ENCODE data around the gene TNFRSF19. TPM values are rescaled to one million over a fixed set of nuclear protein-coding genes. Genes with fewer than 3 reads are reported as not detected.

Gene TNFRSF19
- total and polyA plus RNA-seq, 2 of the 8 experiments (the other 6 are each of a cell fraction or from before 2014, with no cell fraction given), result 0.50 to 0.95 TPM

GRCh38 chr13:23561261-23561660, 9.0 kb upstream of the TNFRSF19 start:
- H2BK5ac ChIP-seq (ENCODE audit: low read depth, low read length), result no peak overlapping the region
- 86% methylated on average over 3 of the region's 3 CpGs; no CpG with 5 or more reads in 1 of the 2 experiments for WGBS, 2 experiments (ENCODE audit: extremely low coverage in 1 of 2, insufficient coverage in 1 of 2, insufficient read length in 1 of 2, insufficient replicate concordance in 2 of 2, low coverage in 1 of 2, low lambda C conversion rate in 2 of 2, missing lambda C conversion rate in 1 of 2)
- TF ChIP-seq, protein P1, sequence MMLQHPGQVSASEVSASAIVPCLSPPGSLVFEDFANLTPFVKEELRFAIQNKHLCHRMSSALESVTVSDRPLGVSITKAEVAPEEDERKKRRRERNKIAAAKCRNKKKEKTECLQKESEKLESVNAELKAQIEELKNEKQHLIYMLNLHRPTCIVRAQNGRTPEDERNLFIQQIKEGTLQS (IDR thresholded peaks at IDR 0.05; ENCODE audit: insufficient read depth, low read depth, low read length), result no peak
- TF ChIP-seq CREB1 (IDR thresholded peaks at IDR 0.05), result no peak
- no peak overlapping the region for H2BK12ac ChIP-seq (ENCODE audit: low read depth, low read length)
- DNase-seq (ENCODE audit: low read depth in 1 of 2, low spot score in 2 of 2) (no peak), FAIRE-seq (no peak)
- no peak overlapping the region for H2AK5ac ChIP-seq (ENCODE audit: low read depth, low read length)
- H3K79me2 ChIP-seq (ENCODE audit: control insufficient read depth in 1 of 2, insufficient read depth in 2 of 2, low read length in 2 of 2), result no peaks in the 10 kb centered on the region; a peak in 1 of 4 replicates
- ChIA-PET POLR2A (ENCODE audit: partially characterized antibody) (no interaction called here), CTCF (ENCODE audit: partially characterized antibody) (interaction anchor here (1.0 to 1.3 kb wide), 2 partner anchors 10 to 94 kb away, joined by 3 to 5 read pairs; no protein-coding TSS in a partner anchor)
- no peak overlapping the region for H3K4me2 ChIP-seq (ENCODE audit: insufficient read depth in 1 of 2, low read depth in 2 of 2, low read length in 2 of 2)
- H3K4me3 ChIP-seq (ENCODE audit: extremely low read depth in 1 of 4, insufficient read depth in 2 of 4, low read depth in 3 of 4, low read length in 4 of 4), result no peak overlapping the region
- peaks cover 18% of the 10 kb centered on the region for H3K23me2 ChIP-seq (ENCODE audit: low read depth, low read length)
- no peak overlapping the region for H3K9ac ChIP-seq (replicated peaks in 1 of 4; ENCODE audit: extremely low read depth in 1 of 4, low read depth in 3 of 4, low read length in 3 of 4)
- no peak overlapping the region for H4K91ac ChIP-seq (replicated peaks; ENCODE audit: insufficient read length, low read length)
- H3K9me3 ChIP-seq (ENCODE audit: insufficient read depth in 2 of 2, low read depth in 1 of 2, low read length in 1 of 2), result no peaks in the 10 kb centered on the region
- no peak overlapping the region for H3K23ac ChIP-seq (ENCODE audit: insufficient read length)
- no peak overlapping the region for H2AFZ ChIP-seq (ENCODE audit: low read length)
- H3K27me3 ChIP-seq (replicated peaks in 1 of 4; ENCODE audit: control insufficient read depth in 3 of 4, extremely low read depth in 1 of 4, insufficient read depth in 3 of 4, low read length in 3 of 4), result peaks cover 0 to 1% (median 0%) of the 10 kb centered on the region in 4 experiments; a peak in 1 of 7 replicates
- H2BK20ac ChIP-seq (ENCODE audit: low read length), result no peak overlapping the region
- H2BK120ac ChIP-seq (replicated peaks; ENCODE audit: low read depth, low read length), result no peak overlapping the region
- no peak overlapping the region for H3K4ac ChIP-seq (replicated peaks; ENCODE audit: insufficient read length, low read depth, low read length)
- H4K5ac ChIP-seq (ENCODE audit: insufficient read length, low read depth, low read length), result no peak overlapping the region
- H3K14ac ChIP-seq (ENCODE audit: insufficient read length), result no peak overlapping the region
- H3K27ac ChIP-seq (ENCODE audit: low read depth, low read length), result no peak overlapping the region
- H3K36me3 ChIP-seq (ENCODE audit: control insufficient read depth in 2 of 4, insufficient read depth in 4 of 4, low read length in 3 of 4), result no peaks in the 10 kb centered on the region; a peak in 1 of 8 replicates
- H3K56ac ChIP-seq (replicated peaks; ENCODE audit: insufficient read length, low read depth, low read length), result no peak overlapping the region
- no peaks in the 10 kb centered on the region for H3K79me1 ChIP-seq (ENCODE audit: low read depth, low read length)
- peaks cover 0 to 19% of the 10 kb centered on the region in 2 experiments for H4K20me1 ChIP-seq (replicated peaks in 1 of 2; ENCODE audit: control insufficient read depth in 1 of 2, insufficient read depth in 2 of 2, low read length in 2 of 2)
- H3K4me1 ChIP-seq (replicated peaks in 1 of 4; ENCODE audit: control insufficient read depth in 3 of 4, insufficient read depth in 4 of 4, low read length in 3 of 4), result no peaks in the 10 kb centered on the region; a peak in 1 of 7 replicates
- no peak overlapping the region for H3K18ac ChIP-seq (ENCODE audit: extremely low read depth, low read length)
- no peak overlapping the region for H4K8ac ChIP-seq (ENCODE audit: extremely low read depth, insufficient read depth, low read length)
- no peak overlapping the region for H2BK15ac ChIP-seq (ENCODE audit: low read length)
